ENCODE data around the gene EIF2S1.

DNA sequence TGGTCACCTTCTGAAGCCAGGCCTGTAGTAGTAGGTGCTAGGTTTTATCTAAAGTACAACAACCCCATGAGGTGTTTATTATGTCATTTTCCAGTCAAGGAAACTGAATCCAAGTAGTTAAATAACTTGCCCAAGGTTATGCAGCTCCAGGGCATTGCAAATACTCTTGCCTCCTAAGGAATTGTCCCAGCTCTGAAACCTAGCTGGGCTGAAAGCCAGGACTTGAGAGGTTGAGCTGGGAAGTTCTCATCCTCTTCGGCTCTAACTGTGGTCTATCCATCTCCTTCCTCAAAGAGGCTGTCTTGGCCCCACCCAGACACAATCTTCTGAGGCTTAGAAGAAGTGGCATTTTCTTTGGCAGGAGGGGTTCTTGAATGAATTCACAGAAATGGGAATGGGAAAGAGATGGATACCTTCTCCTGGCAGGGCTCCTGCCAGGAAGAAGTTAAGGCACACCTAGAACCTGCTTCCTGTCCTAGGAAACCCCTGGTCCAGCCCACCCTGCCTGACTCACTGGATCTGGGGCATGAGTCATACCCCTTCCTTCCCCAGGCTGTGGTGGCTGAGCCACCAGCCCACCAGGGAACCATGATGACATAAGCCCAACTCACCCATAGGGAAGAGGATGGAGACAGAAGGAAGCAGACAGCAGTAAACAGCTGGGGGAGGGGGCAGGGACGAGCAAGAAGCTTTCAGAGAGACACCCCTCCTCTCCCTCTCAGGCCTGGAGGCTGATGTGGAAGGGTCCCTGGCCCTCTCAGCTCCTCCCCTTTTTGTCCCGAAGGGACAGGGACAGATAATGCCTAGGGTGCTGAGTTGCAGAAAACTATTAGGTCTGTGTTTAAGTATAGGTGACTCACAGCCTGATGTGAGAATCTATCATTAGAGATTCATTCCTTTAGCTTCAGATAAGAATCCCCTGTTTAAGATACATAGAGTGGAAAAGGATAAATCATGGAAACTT is 54.0 kb downstream of the EIF2S1 start:
- TF ChIP-seq, protein P1, sequence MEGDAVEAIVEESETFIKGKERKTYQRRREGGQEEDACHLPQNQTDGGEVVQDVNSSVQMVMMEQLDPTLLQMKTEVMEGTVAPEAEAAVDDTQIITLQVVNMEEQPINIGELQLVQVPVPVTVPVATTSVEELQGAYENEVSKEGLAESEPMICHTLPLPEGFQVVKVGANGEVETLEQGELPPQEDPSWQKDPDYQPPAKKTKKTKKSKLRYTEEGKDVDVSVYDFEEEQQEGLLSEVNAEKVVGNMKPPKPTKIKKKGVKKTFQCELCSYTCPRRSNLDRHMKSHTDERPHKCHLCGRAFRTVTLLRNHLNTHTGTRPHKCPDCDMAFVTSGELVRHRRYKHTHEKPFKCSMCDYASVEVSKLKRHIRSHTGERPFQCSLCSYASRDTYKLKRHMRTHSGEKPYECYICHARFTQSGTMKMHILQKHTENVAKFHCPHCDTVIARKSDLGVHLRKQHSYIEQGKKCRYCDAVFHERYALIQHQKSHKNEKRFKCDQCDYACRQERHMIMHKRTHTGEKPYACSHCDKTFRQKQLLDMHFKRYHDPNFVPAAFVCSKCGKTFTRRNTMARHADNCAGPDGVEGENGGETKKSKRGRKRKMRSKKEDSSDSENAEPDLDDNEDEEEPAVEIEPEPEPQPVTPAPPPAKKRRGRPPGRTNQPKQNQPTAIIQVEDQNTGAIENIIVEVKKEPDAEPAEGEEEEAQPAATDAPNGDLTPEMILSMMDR (IDR thresholded peaks at IDR 0.05) = no peak
- no peak for TF ChIP-seq POLR2A (IDR thresholded peaks at IDR 0.05)

Data from heart left ventricle (tissue), 13 donors.